Kidney epithelial cell (primary cell): Measurements from ENCODE around the gene PIP4K2C. TPM values are rescaled to one million over a fixed set of nuclear protein-coding genes. Genes with fewer than 3 reads are reported as not detected.
A peak's percentile ranks its signal among the peaks of the same experiment; 100 is the strongest.

Experiments used
- DNase-seq: peaks from one replicate; pipeline ENCODE4 v3.0.0-alpha.2; 2010; ENCODE audit warnings: low read depth
- H3K27me3 ChIP-seq: 2 replicates; pipeline ENCODE4 v1.6.0; 2011; ENCODE audit warnings: low read length; ENCODE audit not compliant: control insufficient read depth, insufficient read depth
- H3K36me3 ChIP-seq: 2 replicates; pipeline ENCODE4 v1.5.1; 2011; ENCODE audit warnings: low read length; ENCODE audit not compliant: control insufficient read depth, insufficient read depth
- H3K4me3 ChIP-seq: 2 replicates; pipeline ENCODE4 v1.5.1; 2011; ENCODE audit warnings: low read depth, mild to moderate bottlenecking, control low read depth, low read length
- CTCF ChIP-seq: IDR thresholded peaks from 2 replicates; pipeline ENCODE4 v1.5.1; 2011; ENCODE audit warnings: mild to moderate bottlenecking, moderate library complexity, low read length, control low read depth, inconsistent platforms; ENCODE audit not compliant: insufficient read depth, poor library complexity, severe bottlenecking
- total RNA-seq: library from RNA; depleted of rRNA; stranded (reverse); fragments of >200 nt; gene quantifications from 2 replicates; pipeline ENCODE4 v1.2.3, GENCODE V29; 2015

The PIP4K2C gene
- total RNA-seq, 1 donor from 2014 or later = 105 TPM

DNA sequence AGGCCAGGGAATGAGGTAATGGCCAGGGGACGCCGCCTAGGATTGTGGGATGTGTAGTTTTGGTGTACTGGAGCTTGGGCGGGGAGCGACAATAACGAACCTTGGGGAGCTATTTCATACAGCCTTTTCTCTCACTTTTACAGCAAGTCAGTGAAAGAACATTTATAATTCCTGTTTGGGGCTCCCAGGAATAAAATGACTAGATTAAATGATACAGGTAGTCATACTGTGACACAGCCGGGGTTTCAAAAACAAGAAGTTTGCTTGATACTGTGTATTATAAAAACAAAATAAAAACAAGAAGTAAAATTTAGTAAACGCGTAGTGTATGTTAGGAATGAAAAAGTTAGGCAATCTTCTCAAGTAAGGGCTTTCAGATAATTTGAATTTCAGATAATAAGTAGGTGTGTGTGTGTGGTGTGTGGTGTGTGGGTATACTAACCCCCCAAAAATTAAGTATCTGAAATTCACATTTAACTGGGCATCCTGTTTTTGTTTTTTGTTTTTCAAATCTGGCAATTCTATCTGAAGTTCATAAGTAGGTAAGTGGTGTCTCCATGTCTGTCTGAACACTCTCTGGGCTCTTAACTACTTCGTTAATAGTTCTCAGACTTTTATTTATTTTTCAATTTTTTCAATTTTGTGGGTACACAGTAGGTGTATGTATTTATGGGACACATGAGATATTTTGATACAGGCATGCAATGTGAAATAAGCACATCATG lies 43.5 kb upstream of the PIP4K2C start:
- TF ChIP-seq CTCF = no peak
- Histone ChIP-seq H3K4me3 (peak overlapping the region; percentile 85), H3K27me3 (peaks cover 8% of the 10 kb centered on the region), H3K36me3 (no peaks in the 10 kb centered on the region)
- DNase-seq = no peak

- Histone ChIP-seq H3K4me3 (no peak overlapping the region), H3K36me3 (no peaks in the 10 kb centered on the region), H3K27me3 (peaks cover 8% of the 10 kb centered on the region)
- DNase-seq = no peak
- no peak for TF ChIP-seq CTCF
Measured at GRCh38 chr12:57548013-57548315, 43.0 kb upstream of the PIP4K2C start.

GRCh38 chr12:57548488-57548887 lies 42.5 kb upstream of the PIP4K2C start:
- Histone ChIP-seq H3K4me3 (no peak overlapping the region), H3K36me3 (no peaks in the 10 kb centered on the region), H3K27me3 (peaks cover 8% of the 10 kb centered on the region)
- DNase-seq = no peak
- TF ChIP-seq CTCF = no peak

GRCh38 chr12:57549203-57549908 lies 41.6 kb upstream of the PIP4K2C start:
- TF ChIP-seq CTCF = no peak
- Histone ChIP-seq H3K27me3 (peaks cover 8% of the 10 kb centered on the region), H3K4me3 (peak overlapping the region; percentile 72), H3K36me3 (no peaks in the 10 kb centered on the region)
- no peak for DNase-seq

DNA sequence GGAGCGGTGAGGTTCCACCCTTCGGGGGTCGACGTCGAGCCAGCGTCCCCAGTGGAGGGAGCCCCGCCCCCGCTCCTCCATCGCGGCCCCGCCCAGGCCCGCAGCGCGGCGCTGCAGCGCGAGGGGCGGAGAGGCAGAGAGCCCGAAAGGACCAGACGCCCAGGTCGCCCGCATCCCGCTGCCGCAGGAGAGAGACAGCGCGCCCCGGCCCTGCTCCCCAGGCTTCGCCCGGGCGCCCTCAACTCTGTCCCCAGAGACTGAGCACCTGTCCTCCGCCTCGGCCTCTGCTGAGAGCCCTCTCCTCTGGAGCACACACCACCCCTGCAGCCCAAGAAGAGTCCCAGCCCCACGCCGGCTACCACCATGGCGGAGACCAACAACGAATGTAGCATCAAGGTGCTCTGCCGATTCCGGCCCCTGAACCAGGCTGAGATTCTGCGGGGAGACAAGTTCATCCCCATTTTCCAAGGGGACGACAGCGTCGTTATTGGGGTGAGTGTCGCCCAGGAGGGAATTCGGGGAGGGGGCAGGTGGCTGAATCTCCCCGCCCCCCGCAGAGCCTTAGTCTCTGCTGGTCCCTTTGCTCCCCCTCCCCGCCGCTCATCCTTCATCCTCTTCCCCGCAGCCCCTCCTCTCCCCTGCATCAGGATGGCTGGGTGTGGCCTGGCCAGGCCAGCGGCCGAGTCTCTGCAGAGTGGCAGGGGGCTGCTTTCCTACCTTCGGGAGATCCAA lies 40.9 kb upstream of the PIP4K2C start, which contains the start of gene KIF5A:
KIF5A (plus strand) TSS at position 136 of the 732 bp plus-strand sequence; CDS start at position 364, 228 bp downstream.
- DNase-seq = no peak
- no peaks in the 10 kb centered on the region for H3K36me3 ChIP-seq
- H3K27me3 ChIP-seq = peaks cover 8% of the 10 kb centered on the region
- H3K4me3 ChIP-seq = peak within 1 kb of the TSS; percentile 72
- peak; percentile 1 for TF ChIP-seq CTCF
